NCI-H1930 (cell line): ENCODE measurements around the gene ZNF354C.

Experiments
- DNase-seq, 2 experiments: peaks; one replicate each; lab custom pipeline; 2025; lab: John Stamatoyannopoulos, UW

The ZNF354C gene

DNA sequence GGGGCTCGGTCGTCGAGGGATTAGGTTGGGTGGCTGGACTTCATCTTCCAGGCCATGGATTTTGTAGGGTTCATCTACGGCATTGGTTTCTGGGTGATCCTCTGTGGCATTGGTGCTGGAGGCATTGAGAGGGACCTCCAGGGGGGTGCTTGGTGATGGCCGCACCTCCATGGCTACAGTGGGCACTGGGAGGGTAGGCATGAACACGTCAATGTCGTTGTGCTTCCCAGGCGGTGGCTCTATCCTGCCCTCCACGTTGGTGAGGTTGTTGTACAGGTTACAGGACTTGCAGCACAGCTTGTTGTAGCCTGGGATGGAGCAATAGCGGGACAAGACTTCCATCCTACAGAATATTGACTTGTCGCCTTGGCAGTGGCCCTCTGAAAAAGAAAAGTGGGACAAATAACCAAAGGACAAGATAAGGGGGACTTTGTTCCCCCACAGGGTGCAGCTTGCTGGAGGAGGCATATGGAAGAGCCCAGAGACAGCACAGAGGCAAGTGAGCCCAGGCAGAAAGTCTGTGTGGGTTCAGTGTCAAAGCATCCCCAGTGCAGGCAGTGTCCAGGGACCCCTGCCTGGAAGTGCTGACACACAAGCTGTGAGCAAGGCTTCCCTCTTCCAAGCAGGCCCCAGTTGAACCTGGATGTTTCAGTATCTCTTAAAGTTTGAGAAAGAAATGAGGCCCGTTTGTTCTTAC is 53.9 kb downstream of the ZNF354C start:
- DNase-seq, result no peak

DNA sequence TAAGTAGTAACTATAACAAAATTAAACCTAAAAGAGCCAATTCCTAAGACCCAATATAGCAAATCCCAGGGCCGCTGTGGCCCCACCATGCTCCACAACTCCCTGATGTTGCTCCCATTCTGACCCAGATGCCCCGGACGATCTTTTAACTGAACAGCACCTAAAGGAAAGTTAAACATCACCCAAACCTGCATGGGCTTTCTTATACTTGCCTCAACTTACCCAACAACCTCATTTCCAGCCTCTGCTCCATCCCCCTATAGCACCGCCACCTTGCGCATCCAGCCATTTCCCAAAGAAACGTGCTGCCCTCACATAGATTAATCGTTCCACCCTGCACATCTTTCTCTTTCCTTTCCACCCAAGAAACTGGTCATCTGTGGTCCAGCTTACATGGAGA is 54.6 kb downstream of the ZNF354C start:
- no peak for DNase-seq

DNA sequence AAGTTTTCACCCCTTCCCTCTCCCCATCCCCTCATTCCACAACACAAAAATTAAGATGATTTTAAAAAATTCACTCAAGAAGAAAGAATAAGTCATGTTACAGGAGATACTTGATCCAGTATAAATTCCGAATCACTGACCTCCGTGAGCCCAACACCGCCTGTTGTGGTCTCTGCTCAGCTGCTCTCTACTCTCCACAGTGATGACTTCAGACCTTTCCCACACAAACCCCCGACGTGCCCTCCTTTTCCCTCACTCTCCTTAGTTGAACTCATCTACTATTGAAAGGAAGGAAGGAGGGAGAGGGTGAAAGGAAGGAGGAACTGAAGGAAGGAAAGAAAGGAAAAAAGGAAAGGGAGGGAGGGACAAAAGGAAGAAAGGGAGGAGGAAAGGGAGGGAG is 55.1 kb downstream of the ZNF354C start:
- no peak for DNase-seq

DNA sequence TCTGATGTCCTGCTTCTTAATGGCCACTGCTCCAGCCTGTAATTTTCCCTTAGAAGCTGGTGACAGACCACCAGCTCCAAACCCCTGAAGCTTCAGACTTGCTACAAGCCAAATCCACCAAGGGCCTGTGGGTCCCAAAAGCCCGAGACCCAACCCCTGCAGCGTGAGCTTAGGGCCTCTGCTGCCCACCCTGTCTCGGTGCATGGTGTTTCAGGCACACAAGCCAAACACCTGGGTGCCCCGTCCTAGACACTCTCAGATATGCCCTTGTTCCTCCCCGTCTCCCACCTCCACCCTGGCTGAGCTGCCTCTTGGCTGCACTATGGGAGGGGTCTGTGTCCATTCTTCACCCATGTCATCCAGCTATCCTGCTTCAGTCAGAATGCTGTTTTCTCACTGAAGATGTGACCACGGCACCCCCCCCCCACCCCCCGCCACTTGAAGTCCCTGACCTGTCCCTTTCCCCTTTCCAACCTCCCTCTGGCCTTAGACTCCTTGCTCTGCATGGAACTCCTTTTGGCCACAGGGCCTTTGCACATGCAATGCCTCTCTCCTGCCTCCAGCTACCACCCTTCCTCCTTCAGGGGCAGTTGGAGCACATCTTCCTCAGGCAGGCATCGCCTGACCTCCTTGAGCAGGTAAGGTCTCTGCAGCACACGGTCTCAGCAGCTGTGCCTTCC is 55.8 kb downstream of the ZNF354C start:
- no peak for DNase-seq

DNA sequence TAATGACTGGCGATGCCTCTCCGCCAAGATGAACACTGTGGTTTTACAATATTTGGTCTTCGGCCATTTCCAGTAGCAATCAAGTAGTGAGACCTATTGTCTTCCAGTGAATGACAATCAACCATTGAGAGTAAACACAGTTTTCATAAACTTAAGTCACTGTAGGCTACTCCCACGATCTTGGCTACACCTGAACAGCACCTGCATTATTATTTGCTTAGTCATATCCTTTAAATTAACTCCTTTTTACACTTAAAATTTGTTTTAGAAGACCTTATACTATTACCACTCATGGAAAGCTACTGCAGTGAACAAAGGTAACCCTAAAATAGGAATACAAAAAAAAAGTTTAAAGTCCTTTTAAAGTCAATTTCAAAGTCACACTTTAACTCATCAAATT is 58.2 kb downstream of the ZNF354C start:
- no peak for DNase-seq

DNA sequence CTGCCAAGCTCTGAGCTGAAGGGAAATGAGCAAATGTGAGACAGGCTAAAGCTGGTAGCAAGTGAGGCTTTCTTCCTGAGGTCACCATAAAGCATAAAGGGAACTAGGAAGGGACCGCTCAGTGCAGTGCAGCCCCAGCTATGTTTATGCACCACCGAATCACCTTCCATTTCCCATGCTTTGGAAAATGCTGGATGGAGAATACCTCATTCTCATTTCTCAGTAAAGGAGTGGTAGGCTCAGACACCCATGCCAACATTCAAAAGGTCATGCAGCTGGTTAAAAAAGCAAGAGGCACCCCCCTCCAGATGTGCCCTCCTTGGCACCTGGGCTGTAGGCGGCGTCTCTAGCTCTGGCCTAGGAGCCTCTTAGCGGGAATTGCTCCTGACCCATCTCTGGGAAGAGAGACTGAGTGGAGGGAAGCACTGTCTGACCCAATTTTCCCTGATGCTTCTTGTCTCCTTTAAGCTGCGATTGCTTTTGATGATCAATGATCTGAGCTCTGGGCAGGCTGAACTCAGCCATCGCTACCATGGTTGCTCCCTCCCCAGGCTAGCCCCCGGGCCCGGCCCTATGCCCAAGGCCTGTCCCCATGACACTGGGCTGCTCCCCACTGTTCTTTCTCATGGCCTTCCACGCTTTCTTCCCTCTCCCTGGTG is 58.7 kb downstream of the ZNF354C start:
- DNase-seq, result no peak

DNA sequence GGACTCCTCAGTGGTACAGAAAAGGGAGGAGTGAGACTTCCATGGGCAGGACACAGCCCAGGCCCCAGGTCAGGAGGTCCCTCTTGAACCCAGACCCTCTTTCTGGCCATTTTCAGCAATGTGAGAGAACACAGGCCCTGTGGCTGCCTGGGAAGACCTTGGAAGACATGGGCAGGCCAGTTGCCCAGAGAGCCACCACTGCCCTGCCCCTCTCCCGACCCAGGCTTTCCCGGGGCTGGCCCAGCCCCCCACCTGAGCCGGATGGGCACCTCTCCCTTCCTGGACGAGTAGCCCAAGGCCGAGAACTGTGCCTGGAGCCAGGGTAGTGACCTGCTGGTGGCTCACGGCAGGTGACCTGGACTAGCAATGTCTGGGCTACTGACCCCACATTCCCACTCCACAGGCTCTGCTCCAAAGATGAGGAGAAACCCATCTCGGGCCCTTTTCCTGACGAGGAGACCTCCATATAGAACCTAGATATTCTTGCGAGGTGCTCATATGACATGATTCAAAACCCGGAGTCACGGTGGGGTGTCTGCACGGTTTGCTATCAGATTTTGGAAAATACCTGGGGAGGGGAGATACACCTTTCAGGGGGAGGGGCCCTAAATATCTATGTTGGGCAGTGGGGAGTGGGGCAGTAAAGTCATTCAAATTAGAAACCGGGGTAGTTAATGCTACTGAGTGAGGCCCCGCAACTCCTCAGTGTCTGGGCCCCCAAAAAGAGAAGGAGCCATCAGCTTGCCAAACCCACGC is 59.4 kb downstream of the ZNF354C start:
- DNase-seq, result no peak

DNA sequence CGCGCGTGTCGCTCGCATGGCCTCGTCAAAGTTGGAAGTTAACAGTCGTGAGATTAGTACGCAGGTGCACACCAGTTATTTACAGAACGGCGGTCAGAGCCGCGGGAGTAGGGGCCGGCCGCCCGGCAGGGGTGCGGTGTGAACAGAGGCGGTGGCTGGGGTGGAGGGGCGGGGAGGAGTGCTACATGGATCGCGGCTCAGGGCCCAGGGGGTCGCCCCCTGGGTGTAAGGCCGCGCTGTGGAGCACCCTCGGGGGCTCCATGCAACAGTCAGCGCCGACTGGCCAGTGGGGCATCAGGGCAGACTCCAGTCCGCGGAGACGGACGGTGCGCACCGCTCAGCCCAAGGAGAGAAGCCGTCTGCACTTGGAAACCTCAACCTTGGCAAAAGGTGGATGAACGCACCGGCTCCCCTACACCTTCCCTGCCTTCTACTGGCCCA is 60.3 kb downstream of the ZNF354C start:
- DNase-seq, result no peak

DNA sequence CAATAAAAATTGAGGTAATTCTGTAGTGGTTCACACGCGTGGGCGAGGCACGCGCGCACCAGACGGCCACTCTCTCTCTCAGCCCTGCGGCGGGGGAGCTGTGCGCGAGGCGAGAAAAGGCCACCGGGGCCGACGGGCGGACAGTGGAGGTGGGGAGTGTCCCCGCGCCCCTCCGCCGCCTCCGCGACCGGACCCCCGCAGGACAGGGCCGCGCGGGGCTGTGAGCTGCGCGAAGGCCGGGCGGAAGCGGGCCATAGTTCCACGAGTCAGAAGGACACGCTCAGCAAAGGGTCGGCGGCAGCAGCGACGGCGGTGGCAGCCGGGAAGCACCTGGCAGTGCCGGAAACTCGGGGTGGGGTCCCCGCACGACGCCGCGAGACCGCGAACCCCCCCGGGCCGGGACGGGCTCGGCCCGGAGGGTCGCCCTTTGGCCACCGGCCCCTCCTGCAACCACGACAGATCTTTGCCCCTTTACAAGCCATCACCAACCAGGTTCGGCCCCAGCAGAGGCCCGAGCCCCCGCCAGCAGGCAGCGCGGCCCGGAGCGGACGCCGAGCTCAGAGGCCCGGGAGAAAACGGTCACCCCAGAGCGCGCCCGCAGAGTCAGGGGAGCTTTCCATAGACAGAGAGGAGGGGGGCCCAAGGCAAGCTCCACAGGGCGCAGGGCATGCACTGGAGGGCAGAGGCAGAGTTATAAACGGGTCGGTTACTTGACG is 60.9 kb downstream of the ZNF354C start:
- no peak for DNase-seq

DNA sequence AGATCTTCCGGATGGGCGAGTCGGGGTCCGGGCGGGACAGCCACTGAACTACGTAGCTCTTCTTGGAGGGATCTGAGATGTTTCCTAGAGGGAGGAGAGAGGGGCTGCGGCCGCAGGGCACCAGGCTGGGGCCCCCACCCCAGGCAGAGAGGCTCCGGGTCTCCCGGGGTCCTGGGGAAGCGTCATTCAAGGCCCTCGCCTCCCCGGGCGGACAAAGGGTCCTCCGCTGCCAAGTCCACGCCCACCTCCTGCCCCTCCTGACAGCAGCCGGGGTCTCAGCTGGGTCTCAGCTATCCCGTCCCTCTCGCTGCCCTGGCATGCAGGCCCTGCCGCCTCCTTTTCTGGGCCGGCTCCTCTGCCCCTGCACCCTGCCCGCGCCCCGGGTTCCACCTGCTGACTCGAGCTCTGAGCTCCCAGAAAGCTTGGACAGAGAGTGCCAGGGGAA is 61.5 kb downstream of the ZNF354C start:
- DNase-seq, result no peak

DNA sequence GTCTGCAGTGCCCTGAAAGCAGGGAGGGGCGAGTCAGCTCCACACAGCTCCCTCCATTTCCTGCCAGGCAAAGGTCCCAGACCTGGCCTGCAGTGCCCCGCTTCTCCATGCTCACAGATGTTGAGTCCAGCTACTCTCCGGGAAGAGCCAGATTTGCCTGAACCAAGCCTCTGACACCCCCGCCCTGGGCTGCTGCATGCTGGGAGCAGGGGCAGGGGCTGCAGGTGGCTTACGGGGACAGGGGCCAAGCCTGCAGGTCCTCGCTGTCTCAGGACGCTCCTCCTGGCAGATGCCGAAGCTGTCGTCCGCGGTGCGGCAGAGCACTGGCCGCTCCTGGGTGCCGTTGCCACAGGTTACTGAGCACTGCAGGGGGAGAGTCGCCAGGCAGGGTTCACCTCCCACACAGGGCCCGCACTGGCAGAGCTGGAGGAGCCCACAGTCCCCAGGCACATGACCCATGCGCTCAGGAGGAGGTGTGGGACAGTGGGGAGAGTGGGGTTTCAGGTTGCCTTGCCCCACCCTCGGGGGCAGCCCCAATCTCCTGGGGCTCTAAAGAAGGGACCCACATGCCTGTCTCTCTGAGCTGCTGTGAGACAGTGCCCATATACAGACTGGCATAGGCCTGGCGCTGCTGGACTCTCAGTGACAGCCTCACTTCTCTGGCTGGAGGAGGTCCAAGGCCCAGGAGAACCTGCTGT is 62.4 kb downstream of the ZNF354C start:
- no peak for DNase-seq

DNA sequence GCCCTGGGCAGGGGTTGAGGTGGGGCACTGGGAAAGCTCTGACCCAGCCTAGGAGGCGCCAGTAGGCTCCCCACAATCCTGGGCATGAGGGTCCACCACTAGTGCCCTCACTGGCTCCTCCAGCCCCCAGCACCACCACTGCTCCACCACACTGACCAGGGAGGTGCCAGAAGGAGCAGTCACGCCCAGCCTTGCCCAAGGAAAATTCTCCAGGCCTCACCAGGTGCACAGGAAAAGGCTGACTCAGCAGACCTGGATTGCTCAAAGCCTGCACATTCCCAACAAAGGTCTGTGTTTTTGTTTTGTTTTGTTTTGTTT is 62.9 kb downstream of the ZNF354C start:
- no peak for DNase-seq

DNA sequence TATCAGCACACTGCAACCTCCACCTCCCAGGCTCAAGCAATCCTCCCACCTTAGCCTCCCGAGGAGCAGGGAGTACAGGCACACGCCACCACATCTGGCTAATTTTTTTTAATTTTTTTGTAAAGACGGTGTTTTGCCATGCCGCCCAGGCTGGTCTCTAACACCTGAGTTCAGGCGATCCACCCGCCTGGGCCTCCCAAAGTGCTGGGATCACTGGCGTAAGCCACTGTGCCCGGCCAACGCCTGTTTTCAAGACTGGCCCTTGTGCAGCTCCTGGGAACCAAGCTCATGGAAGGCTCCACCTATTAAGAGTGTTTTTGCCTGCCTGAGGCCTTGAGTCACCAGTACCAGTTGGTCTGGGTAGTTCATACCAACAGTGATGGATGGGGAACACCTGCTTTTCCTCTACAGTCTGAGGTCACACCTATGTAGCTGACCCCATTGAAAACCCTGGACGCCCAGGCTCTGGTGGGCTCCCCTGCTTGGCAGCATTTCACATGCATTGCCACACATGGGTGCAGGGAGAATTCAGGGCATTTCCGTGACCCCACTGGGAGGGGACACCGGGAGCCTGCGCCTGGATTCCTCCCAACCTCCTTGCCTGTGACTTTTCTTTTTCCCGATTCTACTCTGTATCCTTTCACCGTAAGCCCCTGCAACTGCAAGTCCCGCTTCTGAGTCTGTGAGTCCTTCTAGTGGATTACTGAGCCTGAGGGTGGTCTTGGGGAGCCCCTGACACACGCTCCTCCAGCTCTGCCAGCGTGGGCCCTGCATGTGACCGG is 63.5 kb downstream of the ZNF354C start:
- DNase-seq, result no peak

DNA sequence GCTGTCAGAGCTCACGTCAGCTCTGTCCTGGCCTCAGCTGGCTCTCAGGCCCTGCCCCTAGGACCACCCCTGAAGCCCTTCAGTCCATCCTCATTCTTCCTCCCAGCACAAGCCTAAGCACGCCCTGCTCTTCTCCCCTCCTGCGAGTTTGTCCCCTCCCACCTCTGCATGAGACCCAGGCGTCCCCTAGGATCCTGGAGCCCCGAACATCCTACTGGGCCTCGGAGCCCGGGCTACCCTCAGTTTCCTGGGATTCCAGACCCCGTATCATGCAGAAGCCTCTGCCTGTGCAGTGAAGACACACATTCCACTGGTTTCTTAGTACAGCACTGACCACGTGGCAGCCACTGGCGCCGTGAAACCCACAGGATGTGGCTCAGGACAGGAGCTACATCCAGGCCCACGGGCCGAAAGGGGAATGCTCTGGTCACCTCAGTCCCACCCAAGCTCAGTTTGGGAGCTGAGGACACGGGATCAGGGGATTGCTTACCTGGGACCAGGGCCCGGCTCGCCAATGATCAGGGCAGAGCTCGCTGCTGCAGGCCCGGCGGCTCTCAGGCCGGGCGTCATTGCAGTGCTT is 64.2 kb downstream of the ZNF354C start:
- no peak for DNase-seq

DNA sequence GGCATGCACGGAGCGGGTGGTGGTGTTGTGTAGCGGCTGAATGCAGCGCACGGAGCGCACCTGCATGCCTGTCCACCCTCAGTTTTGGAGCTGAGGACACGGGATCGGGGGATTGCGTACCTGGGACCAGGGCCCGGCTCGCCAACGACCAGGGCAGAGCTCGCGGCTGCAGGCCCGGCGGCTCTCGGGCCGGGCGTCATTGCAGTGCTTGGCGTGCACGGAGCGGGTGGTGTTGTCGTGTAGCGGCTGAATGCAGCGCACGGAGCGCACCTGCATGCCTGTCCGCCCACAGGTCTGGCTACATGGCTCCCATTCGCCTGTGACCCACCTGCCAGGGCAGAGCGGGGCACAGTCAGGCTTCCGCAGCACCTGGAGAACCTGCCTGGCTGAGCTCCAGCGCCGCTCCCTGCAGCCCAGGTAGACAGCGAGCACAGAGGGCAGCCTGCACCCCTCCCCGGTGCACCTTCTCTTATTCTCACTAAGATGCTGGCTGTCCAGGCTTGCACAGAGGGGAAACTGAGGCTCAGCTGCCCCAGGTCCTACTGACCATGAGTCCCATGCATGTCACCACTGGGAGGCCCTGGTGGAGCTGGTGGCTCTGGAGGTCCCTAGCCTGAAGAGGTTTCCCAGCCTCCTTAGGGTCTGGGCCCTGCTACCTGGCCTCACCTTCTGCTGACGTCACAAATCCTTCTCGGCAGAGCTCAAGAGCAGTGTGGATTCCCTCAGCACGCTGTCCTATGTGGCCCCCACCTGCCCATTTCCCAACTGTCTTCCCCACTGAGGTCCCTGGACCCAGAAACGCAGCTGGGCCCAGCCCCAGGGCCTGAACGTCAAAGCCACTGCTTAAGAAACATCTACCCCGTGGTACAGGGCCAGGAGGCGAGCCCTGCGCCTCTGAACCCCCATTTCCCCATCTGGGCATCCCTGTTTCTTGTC is 64.9 kb downstream of the ZNF354C start:
- DNase-seq, result no peak

DNA sequence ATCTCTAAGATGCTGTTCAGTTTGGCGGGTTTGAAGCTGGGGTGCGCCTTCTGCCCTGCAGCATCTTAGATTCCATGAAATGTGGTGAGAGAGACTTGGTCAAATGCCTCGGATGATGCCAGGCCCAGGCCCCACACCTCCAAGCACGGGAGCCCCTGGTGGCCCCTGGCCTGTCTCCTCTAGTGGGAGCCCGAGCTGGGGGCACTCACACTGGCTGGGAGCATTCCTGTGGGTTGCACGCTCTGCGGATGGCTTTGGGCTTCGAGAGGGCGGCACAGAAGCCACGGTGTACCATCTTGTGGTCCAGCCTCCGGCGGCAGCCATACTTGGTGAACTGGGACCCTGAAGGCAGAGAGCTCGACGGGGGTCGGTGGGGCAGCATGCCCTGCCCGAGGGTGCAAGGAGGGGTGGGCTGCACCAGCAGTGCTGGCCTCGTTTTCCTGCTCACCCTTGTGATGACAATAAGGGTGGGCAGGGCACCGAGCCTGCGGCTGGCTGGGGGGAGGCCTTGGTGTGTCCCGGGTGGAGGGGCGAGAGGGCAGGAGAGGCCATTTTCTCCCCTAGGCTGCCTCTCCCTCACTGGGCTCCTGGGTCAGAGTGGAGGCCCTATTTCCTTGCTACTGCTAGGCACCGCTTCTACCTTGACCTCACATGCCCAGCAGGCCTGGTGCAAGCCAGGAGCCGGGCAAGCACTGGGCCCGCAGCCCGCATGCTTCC is 65.8 kb downstream of the ZNF354C start:
- no peak for DNase-seq

DNA sequence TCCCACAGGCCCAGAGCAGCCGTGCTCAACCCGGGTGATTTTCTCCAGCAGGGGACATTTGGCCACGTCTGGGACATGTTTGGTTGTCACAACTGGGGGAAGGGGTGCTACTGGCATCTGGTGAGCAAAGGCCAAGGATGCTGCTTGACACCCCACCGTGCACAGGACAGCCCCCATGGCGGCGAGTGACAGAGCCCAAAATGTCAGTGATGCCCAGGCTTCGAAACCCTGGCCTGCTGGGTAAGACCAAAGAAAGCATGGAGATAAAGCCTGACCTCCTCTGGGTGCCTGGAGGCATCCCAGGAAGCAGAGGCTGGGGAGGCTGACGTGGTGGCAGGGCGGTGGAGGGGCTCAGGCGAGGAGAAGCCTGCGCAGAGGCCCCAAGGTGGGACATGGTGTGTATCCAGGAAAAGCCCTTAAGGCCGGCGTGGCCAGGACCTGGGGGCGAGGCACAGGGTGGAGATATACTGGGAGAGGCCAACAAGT is 66.4 kb downstream of the ZNF354C start:
- DNase-seq, result no peak
